OCI-LY7 (cell line): ENCODE results near the gene IGF2BP2.
"Not testable (repeated sequence)": the region's sequence is repeated elsewhere in the genome, so short reads cannot be mapped to it uniquely, and the experiment has no call there.

ENCODE experiments used
- CTCF ChIP-seq: fragments of 200-600 bp; sonication (generic); conservative IDR thresholded peaks from 2 replicates; pipeline ENCODE4 v1.5.1; 2014; ENCODE audit warnings: mild to moderate bottlenecking, antibody characterized with exemption, low read length, moderate library complexity, mixed read lengths
- EZH2phosphoT487 ChIP-seq: fragments of 200-600 bp; sonication (generic); IDR thresholded peaks from 2 replicates; pipeline ENCODE4 v1.6.1; 2018; ENCODE audit warnings: low read depth, borderline replicate concordance, mild to moderate bottlenecking, mixed run types, antibody characterized with exemption, low read length, moderate library complexity, mixed read lengths

GRCh38 chr3:185768578-185768982 lies 56.3 kb downstream of the IGF2BP2 start:
- TF ChIP-seq CTCF = peak; percentile 83
- not testable (repeated sequence) for TF ChIP-seq EZH2phosphoT487
